Adrenal gland (tissue), 12 donors: ENCODE measurements around the gene RBM10. TPM values are rescaled to one million over a fixed set of nuclear protein-coding genes. Genes with fewer than 3 reads are reported as not detected.
A peak's percentile ranks its signal among the peaks of the same experiment; 100 is the strongest.

Experiments
- DNase-seq, 7 donors: peaks; one replicate each; pipeline ENCODE4 v3.0.0-alpha.2; 2019 to 2020
- H3K27ac ChIP-seq, 5 donors: fragments of 200-600 bp; sonication (generic) in 4 of 5; 1 replicate in 3 of 5; 2 replicates in 2 of 5; pipeline versions ENCODE4 v1.5.1 to v1.8.0; 2016 to 2020; ENCODE audit warnings: mild to moderate bottlenecking in 1 of 5
- H3K27me3 ChIP-seq: fragments of 200-600 bp; 2 replicates; pipeline ENCODE4 v1.8.0; 2021
- H3K36me3 ChIP-seq, 2 donors: fragments of 200-600 bp; replicated peaks in 1 of 2; 1 replicate in 1 of 2; 2 replicates in 1 of 2; pipeline versions ENCODE4 v1.5.1 to v1.8.0; 2018 to 2022
- H3K4me1 ChIP-seq, 2 donors: fragments of 200-600 bp; replicated peaks in 1 of 2; 1 replicate in 1 of 2; 2 replicates in 1 of 2; pipeline versions ENCODE4 v1.5.1 to v1.8.0; 2018 to 2021
- H3K4me3 ChIP-seq, 4 donors: fragments of 200-600 bp; sonication (generic) in 3 of 4; one replicate each; pipeline ENCODE4 v1.5.1; 2016 to 2018
- H3K9me3 ChIP-seq, 3 donors: fragments of 200-600 bp; sonication (generic) in 1 of 3; replicated peaks in 1 of 3; 1 replicate in 2 of 3; 2 replicates in 1 of 3; pipeline versions ENCODE4 v1.5.1 to v1.8.0; 2016 to 2021
- POLR2A ChIP-seq, 2 donors: fragments of 450-650 bp; IDR thresholded peaks; one replicate each; pipeline ENCODE4 v1.6.1; 2017; ENCODE audit warnings: antibody characterized with exemption in 2 of 2, mild to moderate bottlenecking in 2 of 2, moderate library complexity in 1 of 2
- WGBS, 4 donors: extraction: QIAGEN DNeasy Blood & Tissue Kit in 2 of 4; methylation state at CpG; one replicate each; pipeline versions ENCODE4 v1.1.5 to v1.1.7; 2013 to 2017; 5-methylcytosine and 5-hydroxymethylcytosine counted together
- intact Hi-C, 2 donors: fragments of 100-400 bp; cut with DNase I; formaldehyde crosslinking; loops; one replicate each; pipeline versions ENCODE4 v1.14.1 to v1.15.0; 2022 to 2023
- polyA plus RNA-seq, 3 donors: library from polyadenylated mRNA; stranded (reverse); fragments of 200-250 nt in 2 of 3; fragments of 350-450 nt in 1 of 3; fragmentation: Illumina TruSeq in 1 of 3; extraction: RNeasy Lipid Tissue Mini Kit (QIAGEN cat#74804) in 1 of 3; gene quantifications; one replicate each; pipeline ENCODE4 v1.2.3, GENCODE V29; 2013 to 2014
- total RNA-seq, 9 donors: library from RNA; depleted of rRNA in 4 of 9; stranded (reverse); fragments of >200 nt in 4 of 9; fragments of 120-200 nt in 1 of 9; fragmentation: NEBNext Ultra II Directional in 1 of 9; extraction: Animal tissue kit (Norgen Biotek cat#: 25700) in 1 of 9; gene quantifications; one replicate each; pipeline versions ENCODE4 v1.1.0 to v1.2.4, GENCODE V29; 2013 to 2023
- TF ChIP-seq, protein P1 (sequence below), 6 experiments: fragments of 450-650 bp in 4 of 6; fragments of 200-600 bp in 2 of 6; sonication (generic) in 1 of 6; IDR thresholded peaks; 1 replicate in 5 of 6; 2 replicates in 1 of 6; pipeline versions ENCODE4 v1.5.1 to v1.8.0; 2016 to 2021; ENCODE audit warnings: antibody characterized with exemption in 6 of 6, mild to moderate bottlenecking in 2 of 6, moderate library complexity in 1 of 6
- donor health status: healthy with polysubstance abuse.
- donor health status: Bipolar disorder and iron deficiency.
- donor health status: DM: yes; HTN: yes; CAD: no.
- donor health status: DM: no; HTN: no; CAD: no.
- donor health status: DM: no; HTN: no; CAD: no.
- donor health status: DM: yes; HTN: yes; CAD: no.

Gene RBM10
- total and polyA plus RNA-seq, 12 donors, result 27.7 to 75.9 (median 37.5) TPM

- Histone ChIP-seq H3K36me3 (peaks cover 0 to 31% of the 10 kb centered on the region in 2 donors), H3K4me3 (peak overlapping the region; percentile 25 to 93 (median 50)), H3K4me1 (peaks cover 9 to 25% of the 10 kb centered on the region in 2 donors), H3K27ac (peak overlapping the region; percentile 79 to 98 (median 93)), H3K27me3 (no peaks in the 10 kb centered on the region), H3K9me3 (no peaks in the 10 kb centered on the region)
- TF ChIP-seq, protein P1, sequence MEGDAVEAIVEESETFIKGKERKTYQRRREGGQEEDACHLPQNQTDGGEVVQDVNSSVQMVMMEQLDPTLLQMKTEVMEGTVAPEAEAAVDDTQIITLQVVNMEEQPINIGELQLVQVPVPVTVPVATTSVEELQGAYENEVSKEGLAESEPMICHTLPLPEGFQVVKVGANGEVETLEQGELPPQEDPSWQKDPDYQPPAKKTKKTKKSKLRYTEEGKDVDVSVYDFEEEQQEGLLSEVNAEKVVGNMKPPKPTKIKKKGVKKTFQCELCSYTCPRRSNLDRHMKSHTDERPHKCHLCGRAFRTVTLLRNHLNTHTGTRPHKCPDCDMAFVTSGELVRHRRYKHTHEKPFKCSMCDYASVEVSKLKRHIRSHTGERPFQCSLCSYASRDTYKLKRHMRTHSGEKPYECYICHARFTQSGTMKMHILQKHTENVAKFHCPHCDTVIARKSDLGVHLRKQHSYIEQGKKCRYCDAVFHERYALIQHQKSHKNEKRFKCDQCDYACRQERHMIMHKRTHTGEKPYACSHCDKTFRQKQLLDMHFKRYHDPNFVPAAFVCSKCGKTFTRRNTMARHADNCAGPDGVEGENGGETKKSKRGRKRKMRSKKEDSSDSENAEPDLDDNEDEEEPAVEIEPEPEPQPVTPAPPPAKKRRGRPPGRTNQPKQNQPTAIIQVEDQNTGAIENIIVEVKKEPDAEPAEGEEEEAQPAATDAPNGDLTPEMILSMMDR (IDR thresholded peaks at IDR 0.05), result no peak
- no peak for TF ChIP-seq POLR2A (IDR thresholded peaks at IDR 0.05)
- intact Hi-C loops, result no loop called here
- WGBS, 4 donors, result 1 to 40% (median 10%) methylated on average over 16 to 57 of the region's 60 CpGs
- peak in 6 of 7 donors; percentile 28 to 67 (median 42) for DNase-seq
Measured at GRCh38 chrX:47218920-47219815, 74.1 kb downstream of the RBM10 start.

GRCh38 chrX:47221756-47222155 lies 76.7 kb downstream of the RBM10 start:
- WGBS, 4 donors, result 49 to 72% (median 64%) methylated on average over 3 to 4 of the region's 4 CpGs
- Histone ChIP-seq H3K36me3 (peaks cover 0 to 35% of the 10 kb centered on the region in 2 donors), H3K27me3 (no peaks in the 10 kb centered on the region), H3K4me1 (peaks cover 7 to 20% of the 10 kb centered on the region in 2 donors), H3K9me3 (no peaks in the 10 kb centered on the region), H3K27ac (no peak overlapping the region), H3K4me3 (no peak overlapping the region)
- peak in 2 of 7 donors; percentile 13 to 20 for DNase-seq
- no peak for TF ChIP-seq POLR2A (IDR thresholded peaks at IDR 0.05)
- TF ChIP-seq, protein P1 (IDR thresholded peaks at IDR 0.05), result no peak
- intact Hi-C loops, result no loop called here

DNA sequence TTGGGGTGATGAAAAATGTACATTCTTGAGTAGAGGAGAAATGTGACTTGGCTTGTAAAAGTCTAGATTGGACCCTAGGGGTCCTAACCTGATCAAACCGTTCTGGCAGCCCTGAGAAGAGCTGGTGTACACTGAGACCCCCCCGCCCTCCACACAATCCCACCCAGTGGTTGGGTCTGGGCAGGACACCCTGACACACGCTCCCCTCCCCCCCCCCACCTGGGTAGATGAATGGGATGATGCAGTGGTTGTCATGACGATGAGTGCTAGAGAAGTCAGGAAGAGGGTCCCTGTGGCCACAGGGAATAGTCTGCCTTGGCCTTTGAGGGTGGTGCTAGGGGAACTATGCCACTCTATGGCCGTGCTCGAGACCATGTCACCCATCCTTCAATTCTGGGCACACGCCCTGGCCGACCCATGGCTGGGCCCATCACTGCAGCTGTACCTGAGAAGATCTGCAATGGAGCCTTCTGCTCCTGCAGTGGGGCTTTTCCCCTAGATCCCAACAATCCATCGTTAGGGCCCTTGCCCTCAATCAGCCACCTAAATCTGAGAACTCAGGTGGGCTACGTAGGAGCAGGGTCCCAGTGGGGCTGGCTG lies 77.8 kb downstream of the RBM10 start:
- intact Hi-C loops, result no loop called here
- H3K36me3 ChIP-seq, result peaks cover 0 to 45% of the 10 kb centered on the region in 2 donors
- H3K27me3 ChIP-seq, result no peaks in the 10 kb centered on the region
- H3K9me3 ChIP-seq, result no peaks in the 10 kb centered on the region
- H3K4me1 ChIP-seq, result peaks cover 4 to 13% of the 10 kb centered on the region in 2 donors
- no peak overlapping the region for H3K4me3 ChIP-seq
- peak in 1 of 7 donors; percentile 13 for DNase-seq
- WGBS, 4 donors, result 72 to 89% (median 85%) methylated on average over 3 to 10 of the region's 10 CpGs
- no peak for TF ChIP-seq POLR2A (IDR thresholded peaks at IDR 0.05)
- TF ChIP-seq, protein P1 (IDR thresholded peaks at IDR 0.05), result no peak
- H3K27ac ChIP-seq, result no peak overlapping the region

DNA sequence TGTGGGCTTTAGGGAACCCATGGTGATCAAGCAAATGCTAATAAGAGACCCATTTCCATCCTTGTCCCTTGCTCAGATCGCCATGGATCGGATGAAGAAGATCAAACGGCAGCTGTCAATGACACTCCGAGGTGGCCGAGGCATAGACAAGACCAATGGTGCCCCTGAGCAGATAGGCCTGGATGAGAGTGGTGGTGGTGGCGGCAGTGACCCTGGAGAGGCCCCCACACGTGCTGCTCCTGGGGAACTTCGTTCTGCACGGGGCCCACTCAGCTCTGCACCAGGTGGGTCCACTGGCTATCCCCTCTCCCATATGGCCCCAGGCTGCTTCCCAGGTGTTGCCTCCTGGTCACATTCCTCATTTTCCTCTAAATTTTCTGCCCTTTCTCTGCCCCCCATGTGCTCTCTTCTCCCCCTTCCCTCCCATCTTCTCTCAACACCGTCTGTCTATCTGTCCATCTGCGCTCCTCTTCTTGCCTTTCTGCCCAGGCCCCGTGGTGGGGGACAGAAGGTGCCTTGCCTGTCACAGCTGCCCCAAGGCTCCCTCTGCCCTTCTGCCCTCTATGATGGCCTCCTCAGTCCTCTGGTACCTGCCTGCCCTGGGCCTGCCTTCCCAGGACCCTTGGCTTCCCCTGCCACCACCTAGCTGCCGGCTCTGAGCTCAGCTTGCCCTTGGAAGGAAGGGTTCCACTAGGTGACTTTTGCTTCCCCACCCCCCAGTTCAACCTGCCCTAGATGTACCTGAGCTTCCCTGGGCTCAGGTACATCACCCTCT lies 78.6 kb downstream of the RBM10 start:
- Histone ChIP-seq H3K4me3 (no peak overlapping the region), H3K9me3 (no peaks in the 10 kb centered on the region), H3K27me3 (no peaks in the 10 kb centered on the region), H3K4me1 (peaks cover 4 to 13% of the 10 kb centered on the region in 2 donors), H3K27ac (no peak overlapping the region), H3K36me3 (peaks cover 0 to 45% of the 10 kb centered on the region in 2 donors)
- intact Hi-C loops, result no loop called here
- DNase-seq, result peak in 2 of 7 donors; percentile 3 to 5
- TF ChIP-seq, protein P1 (IDR thresholded peaks at IDR 0.05), result no peak
- no peak for TF ChIP-seq POLR2A (IDR thresholded peaks at IDR 0.05)
- 90 to 93% (median 91%) methylated on average over 3 to 13 of the region's 13 CpGs for WGBS, 4 donors
